Measurements from ENCODE around the gene KCNJ12.
"Not testable (repeated sequence)": the region's sequence is repeated elsewhere in the genome, so short reads cannot be mapped to it uniquely, and the experiment has no call there.

DNA sequence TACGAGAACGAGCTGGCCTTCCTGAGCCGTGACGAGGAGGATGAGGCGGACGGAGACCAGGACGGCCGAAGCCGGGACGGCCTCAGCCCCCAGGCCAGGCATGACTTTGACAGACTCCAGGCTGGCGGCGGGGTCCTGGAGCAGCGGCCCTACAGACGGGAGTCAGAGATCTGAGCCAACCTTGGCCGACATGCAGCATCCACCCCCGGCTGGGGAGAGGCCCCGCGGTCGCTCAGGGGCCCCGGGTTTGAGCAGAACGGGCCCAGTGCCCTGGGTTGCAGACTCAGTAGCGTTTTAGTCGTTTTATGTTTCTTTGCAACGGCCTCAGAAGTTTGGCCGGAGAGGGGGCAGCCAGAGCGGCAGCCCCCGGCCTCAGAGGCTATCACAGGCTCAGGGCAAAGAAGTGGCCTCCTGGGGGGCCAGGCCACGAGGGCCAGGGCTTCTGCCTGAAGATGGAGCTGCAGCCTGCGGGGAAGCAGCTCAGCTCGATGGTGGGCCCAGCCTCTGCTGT lies 40.4 kb downstream of the KCNJ12 start:
- TF ChIP-seq, protein P1, sequence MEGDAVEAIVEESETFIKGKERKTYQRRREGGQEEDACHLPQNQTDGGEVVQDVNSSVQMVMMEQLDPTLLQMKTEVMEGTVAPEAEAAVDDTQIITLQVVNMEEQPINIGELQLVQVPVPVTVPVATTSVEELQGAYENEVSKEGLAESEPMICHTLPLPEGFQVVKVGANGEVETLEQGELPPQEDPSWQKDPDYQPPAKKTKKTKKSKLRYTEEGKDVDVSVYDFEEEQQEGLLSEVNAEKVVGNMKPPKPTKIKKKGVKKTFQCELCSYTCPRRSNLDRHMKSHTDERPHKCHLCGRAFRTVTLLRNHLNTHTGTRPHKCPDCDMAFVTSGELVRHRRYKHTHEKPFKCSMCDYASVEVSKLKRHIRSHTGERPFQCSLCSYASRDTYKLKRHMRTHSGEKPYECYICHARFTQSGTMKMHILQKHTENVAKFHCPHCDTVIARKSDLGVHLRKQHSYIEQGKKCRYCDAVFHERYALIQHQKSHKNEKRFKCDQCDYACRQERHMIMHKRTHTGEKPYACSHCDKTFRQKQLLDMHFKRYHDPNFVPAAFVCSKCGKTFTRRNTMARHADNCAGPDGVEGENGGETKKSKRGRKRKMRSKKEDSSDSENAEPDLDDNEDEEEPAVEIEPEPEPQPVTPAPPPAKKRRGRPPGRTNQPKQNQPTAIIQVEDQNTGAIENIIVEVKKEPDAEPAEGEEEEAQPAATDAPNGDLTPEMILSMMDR (IDR thresholded peaks at IDR 0.05): not testable (repeated sequence)
- TF ChIP-seq POLR2A (IDR thresholded peaks at IDR 0.05): not testable (repeated sequence)
